ENCODE measurements around the gene CBFA2T3.

GRCh38 chr16:88891083-88891482 lies 85.9 kb downstream of the CBFA2T3 start:
- no peak for TF ChIP-seq CTCF (IDR thresholded peaks at IDR 0.05)
- TF ChIP-seq POLR2A (IDR thresholded peaks at IDR 0.05): no peak
